Activated gamma-delta T cell (primary cell): ENCODE measurements around the gene FBLN7.
A peak's percentile ranks its signal among the peaks of the same experiment; 100 is the strongest.

Source experiments
- DNase-seq: peaks from one replicate; lab custom pipeline; 2025; lab: John Stamatoyannopoulos, UW

The FBLN7 gene

DNA sequence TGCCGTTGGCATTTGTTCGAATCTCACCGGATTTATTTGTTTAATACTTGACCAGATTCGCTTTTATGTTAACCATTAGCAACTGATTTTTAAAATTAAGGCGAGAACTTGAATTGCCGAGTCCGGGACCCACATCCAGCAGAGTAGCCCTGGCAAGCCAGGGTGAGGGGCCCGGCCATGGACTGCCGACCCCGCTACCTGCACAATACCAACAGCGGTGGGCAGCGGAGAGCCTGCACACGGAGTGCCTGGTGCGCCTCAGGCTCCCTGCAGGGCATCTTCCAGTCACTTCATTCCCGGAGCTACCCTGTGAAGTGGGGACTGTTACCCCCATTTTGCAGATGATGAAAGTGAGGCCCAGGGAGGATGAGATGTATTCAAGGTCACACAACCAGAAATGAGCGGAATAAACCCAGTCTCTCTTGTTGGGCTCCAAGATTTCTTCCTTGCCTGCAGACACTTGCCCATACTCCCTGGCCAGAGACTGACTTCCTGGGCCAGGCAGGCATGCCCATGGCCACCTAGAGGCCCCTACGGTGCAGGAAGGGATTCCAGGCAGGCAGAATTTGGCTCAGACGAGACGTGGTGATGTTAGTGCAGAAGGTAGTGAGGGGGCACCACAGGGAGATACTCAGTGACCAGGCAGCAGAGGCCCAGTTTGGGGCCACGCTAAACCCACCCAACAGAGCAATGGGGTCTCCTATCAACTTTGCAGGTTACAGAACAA lies 2.9 kb downstream of the FBLN7 start:
- no peak for DNase-seq

DNA sequence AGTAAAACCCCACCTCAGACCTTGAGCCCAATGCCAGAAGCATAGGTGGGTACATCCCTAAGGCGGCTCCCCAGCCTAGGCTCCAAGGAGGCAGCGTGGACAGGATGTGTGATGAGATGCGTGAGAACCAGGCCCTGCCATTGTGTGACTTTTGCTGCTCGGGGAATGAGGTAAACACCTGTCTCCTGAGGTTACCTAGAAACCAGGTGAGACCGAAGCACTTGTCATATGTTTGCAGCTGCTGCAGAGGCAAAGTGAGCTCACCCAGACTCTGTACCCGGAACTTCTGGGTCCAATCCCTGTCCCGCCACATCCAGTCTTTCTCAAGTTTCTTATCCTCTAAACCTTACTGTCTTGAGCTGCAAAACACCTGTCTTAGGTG lies 3.4 kb downstream of the FBLN7 start:
- no peak for DNase-seq

DNA sequence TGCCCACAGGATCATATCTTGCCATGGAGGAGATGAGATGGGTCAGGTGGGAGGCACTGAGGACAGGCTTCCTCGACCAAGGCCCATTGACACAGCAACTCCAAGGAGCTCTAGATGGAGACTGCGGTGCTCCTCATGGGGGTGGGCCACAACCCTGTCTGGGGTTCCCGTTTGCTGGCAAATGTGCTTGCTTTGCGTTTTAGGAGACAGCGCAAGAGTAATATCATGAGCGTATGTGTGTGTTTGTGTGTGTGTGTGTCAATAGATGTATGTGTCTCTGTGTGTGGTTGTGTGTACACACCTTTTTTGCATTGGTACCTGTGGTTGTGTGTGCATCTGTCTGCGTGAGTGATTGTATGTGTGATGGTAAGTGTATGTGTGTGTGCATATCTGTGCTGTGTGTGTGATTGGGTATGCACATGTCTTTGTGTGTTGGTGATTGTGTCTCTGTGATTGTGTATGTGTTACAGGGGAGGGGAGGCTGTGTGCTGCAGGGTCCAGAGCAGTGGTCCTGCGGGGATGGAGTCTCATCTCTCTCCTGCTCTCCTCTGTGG lies 4.4 kb downstream of the FBLN7 start:
- DNase-seq = no peak

DNA sequence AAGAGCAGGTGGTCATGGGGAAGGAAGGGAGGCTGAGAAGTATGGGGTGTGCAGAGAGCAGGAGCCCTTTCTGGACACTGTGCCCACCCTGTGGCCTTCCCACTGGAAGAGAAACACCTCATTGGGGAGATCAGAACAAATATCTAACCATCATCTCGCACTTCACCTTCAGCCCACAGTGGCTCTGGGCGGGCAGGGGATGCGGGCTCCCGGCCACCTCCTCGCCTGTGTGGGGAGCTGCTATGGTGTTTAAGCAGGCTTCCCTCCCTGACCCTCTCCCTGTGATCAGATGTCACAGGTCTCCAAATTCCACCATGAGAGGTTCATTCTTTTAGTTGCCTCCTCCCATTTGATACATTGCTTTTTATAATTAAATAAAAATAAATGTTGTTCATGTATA lies 5.0 kb downstream of the FBLN7 start:
- no peak for DNase-seq

DNA sequence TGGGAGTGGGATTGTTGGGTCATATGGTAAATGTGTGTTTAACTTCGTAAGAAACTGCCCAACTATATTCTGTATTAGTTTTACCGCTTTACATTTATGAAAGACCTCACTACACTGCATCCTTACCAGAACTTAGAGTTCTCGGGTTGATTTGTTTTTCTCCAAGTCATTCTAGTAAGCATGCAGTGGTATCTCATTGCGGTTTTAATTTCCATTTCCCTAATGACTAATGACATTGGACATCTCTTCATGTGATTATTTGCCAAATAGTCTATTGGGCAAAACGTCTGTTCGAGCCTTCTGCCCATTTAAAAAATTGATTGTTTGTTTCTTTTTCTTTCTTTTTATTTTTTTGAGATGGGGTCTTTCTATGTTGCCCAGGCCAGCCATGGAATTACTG lies 6.8 kb downstream of the FBLN7 start:
- DNase-seq = no peak

DNA sequence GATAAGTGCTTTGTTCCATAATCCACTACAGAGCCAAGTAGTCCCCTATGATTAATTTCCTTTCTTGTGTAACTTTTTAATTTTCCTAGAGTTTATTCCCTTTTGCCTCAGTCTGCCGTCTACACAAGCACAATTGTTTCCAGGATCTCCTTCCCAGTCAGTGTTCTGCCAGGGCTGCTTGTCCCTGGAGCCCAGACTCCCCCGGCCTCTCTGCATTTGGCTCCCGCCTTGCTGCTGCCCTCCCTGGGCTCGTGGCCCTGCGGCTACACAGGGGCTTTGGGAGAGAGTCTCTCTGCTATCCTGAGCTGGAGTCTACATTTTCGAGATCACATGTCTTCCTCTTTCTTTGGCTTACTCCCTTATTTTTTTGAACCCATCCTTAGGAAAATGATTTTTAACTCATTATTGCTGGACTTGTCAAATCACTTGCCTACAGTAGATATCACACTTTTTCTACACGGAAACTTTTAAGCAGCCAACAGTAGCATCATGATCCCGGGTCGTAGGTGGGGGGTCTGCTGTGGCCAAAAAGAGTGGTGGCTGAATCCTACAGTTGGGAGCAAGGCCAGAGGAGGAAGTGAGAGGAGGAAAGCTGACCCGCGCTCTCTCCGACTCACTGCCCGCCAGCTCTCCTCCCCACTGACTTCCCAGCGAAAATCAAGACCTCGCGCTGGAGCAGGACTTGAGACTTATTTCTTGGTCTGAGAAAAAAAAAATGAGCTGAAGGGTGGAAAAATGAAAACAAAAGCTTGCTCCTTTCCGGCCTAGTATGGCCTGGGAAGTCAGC lies 9.4 kb downstream of the FBLN7 start:
- DNase-seq = no peak

DNA sequence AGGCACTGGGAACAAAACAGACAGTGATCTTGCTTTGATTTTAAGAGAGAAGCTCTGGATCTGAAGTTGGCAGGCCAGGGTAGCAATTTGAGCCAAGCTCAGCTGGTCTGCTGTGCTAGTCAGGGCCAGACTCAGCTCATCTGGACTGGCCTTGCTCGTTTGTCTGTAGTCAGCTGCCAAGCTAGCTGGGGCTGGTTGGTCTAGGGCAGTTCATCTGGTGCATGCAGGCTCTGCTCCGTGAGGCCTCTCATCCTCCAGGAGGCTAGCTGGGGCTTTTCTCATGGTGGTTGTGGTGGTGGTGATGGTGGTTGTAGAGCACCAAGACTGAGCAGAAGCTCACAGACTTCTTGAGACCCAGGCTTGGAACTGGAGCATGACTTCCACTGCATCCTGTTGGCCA lies 10.3 kb downstream of the FBLN7 start:
- DNase-seq = no peak

DNA sequence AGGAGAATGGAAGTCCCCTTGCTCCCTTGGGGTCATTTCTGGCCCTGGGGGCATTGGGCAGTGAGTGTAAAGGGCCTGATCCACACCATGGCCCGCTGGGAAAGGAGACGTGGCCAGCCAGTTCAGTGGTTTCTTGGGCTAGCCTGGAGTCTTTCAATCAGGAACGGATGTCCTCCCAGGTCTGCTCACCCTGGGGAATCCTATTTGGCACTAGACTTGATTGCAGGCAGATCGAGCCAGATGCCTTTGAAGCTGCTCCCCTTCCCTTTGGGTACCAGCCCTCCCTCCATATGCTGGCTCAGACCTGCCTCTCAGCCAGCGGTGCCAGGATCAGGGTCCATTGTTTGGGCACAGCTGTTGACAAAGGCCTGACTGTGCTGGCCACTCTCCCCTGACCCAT lies 11.0 kb downstream of the FBLN7 start:
- DNase-seq = no peak

DNA sequence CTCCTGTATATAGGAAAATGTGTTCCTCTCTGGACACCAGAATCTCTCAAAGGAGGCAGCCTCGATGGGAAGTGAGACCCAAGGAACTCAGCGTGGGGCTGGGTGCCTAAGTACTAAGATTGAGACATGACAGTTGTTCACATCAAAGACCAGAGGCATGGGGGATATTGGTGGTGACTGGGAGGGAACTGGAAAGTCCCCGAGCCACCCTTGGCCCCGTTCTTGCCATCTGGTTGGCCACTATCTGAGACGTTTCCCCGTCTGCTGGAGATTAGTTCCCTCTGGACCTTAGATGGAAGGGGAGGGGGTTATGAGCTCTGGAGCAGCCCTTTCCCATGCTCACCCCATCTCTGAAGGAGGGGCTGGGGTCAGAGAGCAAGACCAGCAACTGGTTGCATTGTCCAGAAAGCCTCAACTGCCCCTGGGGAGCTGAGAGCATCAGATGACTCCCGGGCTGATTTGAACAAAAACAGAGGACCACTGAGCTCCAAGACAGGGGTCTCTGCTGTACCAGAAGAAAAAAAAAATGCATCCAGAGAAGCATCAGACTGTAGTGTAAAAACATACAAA lies 11.8 kb downstream of the FBLN7 start:
- no peak for DNase-seq

DNA sequence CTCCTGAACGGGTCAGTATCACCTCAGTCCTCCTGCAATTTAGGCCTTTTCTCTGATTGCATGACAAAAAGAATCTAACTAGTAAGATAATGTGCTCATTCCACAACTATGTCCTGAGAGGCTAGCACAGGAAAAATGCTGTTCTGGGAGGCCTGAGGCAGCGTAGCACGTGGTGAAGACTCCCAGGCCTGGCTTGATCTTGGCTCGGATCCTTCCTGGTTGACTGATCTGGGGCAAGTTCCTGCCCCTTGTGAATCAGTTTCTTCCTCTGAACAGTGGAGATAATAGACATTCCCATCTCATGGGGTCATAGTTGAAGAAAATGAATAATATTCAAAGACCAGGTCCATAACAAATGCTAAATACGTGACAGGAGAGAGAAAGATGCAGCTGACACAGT lies 12.3 kb downstream of the FBLN7 start:
- DNase-seq = no peak

DNA sequence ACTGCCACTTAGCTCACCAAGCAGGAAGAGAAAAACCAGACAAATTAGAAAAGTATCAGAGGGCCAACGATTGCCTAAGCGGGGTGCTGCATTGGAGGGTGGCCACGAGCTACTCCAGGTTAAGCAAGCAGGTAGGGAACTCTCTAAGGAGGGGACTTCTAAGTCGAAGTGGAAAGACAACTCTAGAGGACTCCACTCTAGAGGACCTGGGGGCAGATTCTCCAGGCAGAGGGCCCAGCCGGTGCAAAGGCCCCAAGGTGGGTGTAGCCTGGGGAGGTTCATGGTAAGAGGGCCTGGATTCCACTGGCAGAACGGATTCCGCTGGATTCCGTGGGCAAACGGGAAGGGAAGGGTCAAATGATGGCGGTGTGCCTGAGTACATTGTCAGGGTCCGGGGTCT lies 12.7 kb downstream of the FBLN7 start:
- DNase-seq = no peak

DNA sequence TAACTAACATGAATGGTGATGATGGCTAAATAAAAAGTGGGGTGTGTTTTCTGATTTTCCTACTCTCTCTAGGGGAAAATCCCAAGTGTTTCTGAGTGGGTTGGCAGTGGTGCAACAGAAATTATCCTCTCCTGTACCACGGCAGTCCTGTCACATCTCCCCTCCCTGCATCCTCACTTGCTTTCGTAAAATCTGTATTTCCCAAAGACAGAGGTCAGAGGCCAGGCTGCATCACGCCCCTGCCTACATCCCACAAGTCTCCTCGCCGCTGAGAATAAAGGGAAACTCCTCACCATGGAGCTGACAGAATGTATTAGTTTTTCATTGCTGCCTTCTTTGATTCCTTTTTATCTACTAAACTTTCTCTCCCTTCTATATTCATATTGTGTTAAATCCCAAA lies 13.1 kb downstream of the FBLN7 start:
- DNase-seq = no peak

DNA sequence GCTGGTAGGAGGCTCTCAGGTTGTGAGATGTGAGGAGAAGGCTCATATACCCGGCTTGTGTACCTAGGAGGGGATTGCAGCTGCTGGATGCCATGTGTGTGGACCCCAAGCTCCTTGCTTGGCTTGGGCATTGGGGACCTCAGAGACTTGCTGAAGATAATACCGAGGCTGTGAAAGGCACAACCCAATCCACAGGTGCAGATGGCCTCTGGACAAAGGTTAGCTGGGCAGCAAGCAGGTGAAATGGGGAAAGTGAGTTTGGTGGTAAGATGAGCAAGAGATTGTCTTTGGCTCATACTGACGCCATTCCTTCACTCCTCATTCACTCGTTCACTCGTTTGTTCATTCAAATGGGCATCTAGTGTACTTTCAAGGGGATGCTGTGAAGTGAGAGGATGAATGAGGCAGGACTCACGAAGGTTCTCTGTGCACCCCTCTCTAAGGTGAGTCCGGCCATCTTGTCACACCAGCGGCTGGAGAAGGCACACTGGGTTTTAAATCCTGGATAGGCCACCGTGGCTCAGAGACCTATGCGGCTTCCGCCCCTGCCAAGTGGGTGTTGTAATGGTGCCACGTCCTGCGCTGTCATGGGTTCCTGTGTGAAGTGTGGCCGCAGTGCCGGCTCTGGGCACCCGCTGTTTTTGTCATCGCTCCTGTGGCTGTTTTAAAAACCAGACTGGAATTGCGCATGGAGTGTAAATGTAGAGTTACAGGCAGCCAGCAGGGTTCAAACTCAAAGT lies 13.7 kb downstream of the FBLN7 start:
- DNase-seq = no peak

DNA sequence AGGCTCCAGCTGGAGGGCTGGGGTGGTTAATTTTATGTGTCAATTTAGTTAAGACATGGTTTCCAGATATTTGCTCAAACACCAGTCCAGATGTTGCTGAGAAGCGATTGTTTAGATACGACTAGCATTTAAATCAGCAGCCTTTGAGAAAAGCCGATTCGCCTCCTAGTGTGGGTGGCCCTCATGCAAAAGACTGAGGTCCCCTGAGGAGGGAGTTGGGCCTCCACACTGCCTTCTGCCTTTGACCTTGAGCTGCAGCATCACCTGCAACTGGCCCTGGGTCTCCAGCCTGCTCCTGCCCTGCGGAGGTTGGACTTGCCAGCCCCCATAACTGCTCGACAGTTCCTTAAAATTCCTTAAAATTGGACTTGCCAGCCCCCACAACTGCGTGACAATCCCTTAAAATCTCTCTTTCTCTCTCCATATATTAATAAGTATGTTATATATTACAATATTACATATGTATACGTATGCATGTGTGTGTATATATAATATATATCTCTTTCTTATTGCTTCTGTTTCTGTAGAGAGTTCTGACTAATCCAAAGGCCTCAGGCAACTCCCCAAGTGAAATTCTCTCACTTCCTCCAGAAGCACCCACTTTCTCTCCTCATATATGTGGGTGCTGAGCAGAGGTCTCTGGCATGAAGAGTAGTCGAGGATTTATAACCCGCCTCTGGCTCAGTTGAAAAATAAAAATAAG lies 14.4 kb downstream of the FBLN7 start:
- DNase-seq = no peak

DNA sequence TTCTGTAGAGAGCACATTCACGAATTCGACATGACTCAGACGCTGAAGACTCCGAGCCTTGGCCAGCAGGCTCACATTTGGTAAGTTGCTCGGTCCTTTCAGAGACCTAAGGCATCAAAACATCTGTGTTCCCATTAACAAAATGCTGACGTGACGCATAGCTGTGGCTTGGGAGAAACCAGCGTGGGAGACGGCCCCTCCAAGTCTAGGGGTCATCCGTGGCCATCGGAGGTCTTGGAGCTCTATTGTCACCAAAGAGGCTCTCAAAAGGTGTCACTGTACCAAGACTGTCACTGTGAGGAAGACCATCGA lies 14.9 kb downstream of the FBLN7 start:
- DNase-seq = no peak

DNA sequence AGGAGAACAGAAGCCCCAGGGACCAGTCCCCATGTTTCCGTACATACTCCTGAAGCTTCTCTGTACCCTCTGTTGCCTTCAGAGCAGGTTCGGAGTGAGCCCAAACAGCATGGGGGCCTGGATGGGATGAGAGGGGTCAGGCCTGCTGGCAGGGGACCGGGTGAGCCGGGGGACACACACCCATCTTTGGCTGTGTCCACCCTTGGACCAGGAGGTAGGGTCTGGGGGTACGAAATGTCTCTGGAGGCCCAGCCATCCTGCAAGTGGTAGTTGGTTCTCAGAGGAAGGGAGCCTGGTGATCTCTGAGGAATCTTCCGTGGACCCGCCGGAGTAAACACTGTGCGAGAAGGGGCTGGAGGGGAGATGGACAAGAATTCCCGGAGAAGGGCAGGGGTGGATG lies 15.3 kb downstream of the FBLN7 start:
- no peak for DNase-seq

DNA sequence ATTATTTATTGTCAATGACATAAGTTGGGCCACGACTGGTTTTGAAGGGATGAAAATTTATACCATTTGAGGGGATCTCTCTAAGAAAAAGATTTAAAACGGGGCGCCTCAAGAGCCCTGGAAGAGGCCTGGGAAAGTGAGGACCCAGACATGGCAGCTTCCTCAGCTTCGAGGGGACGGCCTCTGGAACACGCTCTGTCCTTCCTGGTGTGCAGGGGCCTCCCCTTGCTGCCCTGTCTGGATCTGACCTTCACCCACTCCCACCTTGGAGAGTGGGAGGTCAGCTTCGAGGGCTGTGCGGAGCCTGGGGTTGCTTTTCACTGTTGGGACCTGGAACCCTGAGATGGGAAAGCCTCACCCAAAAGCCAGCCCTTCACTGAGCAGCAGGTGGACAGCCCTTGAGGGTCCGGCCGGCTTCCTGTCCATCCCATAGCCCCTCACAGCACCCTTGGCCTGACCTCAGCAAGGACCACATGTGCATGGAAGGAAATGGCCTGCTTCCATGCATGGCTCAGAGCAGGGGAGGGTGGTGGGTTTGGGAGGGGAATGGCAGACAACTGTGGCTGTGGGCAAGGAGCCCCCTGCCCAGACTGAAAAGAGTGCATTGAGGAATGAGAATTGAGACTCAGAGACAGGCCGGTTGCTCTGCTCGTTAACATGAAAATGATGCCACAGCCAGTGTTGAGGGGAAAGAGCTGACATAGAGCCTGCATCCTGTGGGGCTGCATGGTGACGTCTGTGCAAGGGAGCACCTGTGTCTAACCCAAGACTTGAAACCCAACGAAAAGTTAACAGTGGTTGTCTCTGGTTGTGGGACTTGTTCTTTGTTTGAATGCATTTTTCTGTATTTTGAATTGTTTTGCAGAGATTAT lies 16.3 kb downstream of the FBLN7 start:
- no peak for DNase-seq

DNA sequence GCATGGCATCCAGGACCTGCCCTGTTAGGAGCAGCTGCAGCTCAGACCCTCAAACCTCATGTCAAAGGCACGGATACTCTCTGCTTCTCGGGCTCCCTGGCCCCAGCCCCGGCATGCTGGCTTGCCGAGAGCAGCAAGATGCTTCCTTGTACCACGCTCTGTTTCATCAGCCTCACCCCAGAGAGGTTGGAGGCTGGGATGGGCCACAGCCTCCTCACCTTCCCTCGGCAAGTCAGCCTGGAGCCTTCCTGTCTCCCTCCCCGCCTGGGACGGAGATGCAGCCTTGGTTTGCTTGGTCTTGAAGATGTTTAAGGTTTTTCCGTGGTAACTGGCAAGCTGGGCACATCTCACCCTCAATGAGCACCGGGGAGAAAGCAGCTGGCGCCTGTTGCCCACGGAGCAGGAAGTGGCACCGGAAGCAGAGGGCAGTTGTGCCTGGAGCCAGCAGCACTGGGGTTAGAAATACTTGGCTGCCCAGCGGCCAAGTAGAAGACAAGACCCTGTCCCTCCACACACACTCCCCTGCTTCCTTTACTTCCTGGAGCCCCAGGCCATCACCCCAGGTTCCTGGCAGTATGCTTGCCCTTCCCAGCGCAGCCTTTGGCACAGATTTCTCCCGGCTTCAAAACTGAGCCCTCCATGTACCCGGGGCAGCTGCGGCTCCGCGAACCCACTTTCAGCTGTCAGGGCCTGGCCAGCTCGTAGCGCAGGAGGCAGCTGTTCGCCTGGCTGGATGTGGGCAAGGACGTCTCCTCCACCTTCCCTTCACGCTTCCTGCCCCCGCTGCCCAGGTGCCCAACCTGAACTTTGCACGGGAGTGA lies 17.4 kb downstream of the FBLN7 start:
- no peak for DNase-seq

DNA sequence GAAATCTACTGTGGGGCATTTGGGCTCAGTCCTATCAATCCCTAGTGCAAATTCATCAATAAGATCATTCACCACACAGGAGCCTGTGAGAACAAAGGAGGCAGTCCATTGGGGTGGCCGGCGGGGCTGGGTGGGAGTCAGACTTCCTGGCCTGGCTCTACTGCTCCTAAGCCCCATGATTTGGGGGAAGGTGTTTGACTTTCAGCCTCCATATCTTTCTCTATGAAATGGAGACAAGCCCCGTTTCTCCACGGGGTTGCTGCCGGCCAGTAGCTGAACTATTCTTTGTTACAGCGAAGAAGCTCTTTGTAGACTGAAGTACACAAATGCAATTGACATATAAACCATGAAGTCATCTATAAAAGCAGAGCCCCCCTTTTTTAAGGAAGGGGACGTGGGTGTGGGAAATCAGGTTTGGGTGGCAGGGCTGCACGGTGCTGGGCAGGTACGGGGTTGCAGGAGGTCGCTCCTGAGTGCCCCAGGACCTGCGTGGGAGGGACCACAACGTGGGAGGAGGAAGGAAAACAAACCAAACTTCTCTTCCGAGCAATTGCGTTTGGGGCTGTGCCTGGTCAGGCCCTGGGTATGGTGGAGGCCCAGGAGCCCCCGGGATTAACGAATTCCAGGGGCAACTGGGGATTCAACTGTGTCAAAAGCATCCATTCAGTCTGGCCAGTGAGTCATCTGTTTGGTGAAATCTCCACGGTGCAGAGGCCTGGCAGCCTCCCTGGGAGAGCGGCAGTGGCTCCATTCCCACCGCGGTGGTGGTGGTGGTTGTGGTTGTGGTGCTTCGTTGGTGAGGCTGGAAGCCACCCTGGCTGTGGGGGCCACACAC lies 18.2 kb downstream of the FBLN7 start:
- peak; percentile 16 for DNase-seq
